Activated CD8-positive, alpha-beta memory T cell treated with anti-CD3 and anti-CD28 coated beads for 1 hour (primary cell): ENCODE data around the gene GRM5.
"Not testable (repeated sequence)": the region's sequence is repeated elsewhere in the genome, so short reads cannot be mapped to it uniquely, and the experiment has no call there.

Source experiments
- DNase-seq, 2 donors: peaks; one replicate each; pipeline ENCODE4 v3.0.0-alpha.2; 2020; ENCODE audit warnings: low read depth in 1 of 2; ENCODE audit errors: extremely low read depth in 1 of 2

GRM5 gene

DNA sequence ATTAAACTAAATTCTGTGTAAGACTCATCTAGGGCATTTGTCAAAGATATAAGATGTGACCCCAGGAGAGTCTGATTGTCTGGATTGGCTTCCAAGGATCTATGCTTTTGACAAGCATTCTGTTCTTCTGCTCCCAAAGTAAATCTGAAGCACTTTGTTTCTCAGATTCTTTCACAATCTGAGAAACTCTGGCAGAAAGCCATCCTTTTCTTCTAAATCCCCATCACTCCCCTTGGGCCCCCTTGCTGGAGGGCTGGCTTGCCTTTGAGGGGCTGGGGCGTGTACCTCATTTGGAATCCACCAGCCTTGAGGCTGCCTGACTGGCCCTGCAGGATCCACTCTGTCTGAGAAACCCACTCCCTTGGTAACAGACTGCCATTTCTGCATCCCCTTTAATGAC, 554.8 kb downstream of the GRM5 start:
- DNase-seq, result no peak

- DNase-seq, result no peak
Observed at GRCh38 chr11:88508759-88509581, 556.8 kb downstream of the GRM5 start.

DNA sequence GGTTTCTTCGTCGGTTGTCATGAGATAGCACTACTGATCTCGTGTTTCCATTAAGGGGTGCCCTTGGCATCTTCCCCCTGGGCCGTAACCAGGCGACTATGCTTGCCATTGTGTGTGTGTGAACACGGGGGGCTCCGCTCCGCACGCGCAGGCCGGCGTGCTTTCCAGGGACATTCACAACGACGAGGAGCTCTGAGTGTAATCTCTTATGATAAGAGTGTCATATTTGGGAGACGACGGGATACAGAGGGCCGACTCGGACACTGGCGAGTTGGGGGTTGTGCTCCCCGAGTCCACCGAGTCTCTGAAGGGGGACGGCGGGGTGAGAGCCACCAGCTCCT, 557.4 kb downstream of the GRM5 start:
- DNase-seq, result no peak

GRCh38 chr11:88507771-88508417, 557.9 kb downstream of the GRM5 start:
- no peak for DNase-seq

GRCh38 chr11:88501541-88501940, 564.2 kb downstream of the GRM5 start:
- DNase-seq, result no peak

- no peak for DNase-seq
Observed at GRCh38 chr11:88495836-88496235, 569.9 kb downstream of the GRM5 start.

GRCh38 chr11:88494848-88495247, 570.9 kb downstream of the GRM5 start:
- DNase-seq, result no peak

GRCh38 chr11:88491674-88492073, 574.1 kb downstream of the GRM5 start:
- DNase-seq, result no peak

DNA sequence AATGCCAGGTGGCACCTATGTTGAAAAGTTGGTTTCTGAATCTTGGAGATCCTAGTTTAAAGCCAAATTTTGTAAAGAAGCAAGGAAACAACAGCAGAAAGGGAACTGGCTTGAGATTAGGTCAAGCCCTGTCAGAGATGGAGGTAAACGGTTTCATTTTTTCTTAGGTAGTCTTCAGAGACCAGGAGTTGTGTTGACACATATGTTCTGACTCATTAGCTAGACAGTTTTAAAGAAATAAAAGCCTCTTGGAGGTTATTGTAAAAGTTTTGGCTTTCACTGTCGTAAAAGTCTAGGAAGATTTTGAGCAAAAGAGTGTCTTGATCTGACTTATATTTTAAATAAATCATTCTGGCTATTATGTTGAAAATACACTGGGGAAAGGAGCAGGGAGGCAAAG, 576.8 kb downstream of the GRM5 start:
- no peak for DNase-seq

- DNase-seq, result no peak
Observed at GRCh38 chr11:88487646-88488045, 578.1 kb downstream of the GRM5 start.

DNA sequence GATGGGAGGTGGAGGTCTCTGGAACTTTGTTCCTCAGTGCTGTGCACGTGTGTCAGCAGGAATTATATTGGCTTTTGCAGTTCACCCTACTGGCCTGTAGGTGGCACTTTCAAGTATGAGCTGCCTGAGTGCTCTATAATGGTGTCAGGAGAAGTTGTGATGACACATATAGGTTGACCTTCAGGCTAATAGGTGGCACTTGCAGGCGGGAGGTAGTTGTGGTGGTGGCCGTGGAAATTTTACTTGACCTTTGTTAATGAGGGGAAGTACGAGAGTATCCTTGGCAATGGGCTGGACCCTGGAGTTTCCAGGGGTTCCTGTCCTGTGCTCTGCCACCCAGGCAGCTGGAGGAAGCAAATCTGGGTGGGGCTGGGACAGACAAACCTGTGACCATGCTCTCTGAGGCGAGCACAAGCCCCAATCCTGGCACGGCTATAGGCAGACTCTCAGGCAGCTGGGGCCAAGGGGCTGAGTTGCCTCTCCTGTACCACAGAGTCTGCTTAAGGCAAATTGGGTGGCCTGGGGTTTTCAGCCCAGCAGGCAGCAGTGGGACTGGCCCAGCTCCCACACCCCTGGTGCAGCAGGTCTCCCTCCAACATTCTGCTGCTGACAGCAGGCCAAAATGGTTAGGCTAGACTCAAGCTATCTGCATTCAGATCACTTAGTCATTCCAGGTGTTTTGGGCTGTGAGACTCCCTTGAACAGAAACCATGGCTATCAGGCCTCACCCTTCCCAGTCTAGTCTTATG, 580.7 kb downstream of the GRM5 start:
- no peak for DNase-seq

GRCh38 chr11:88482871-88483301, 582.9 kb downstream of the GRM5 start:
- DNase-seq, result no peak

GRCh38 chr11:88480223-88480622, 585.6 kb downstream of the GRM5 start:
- DNase-seq, result no peak

DNA sequence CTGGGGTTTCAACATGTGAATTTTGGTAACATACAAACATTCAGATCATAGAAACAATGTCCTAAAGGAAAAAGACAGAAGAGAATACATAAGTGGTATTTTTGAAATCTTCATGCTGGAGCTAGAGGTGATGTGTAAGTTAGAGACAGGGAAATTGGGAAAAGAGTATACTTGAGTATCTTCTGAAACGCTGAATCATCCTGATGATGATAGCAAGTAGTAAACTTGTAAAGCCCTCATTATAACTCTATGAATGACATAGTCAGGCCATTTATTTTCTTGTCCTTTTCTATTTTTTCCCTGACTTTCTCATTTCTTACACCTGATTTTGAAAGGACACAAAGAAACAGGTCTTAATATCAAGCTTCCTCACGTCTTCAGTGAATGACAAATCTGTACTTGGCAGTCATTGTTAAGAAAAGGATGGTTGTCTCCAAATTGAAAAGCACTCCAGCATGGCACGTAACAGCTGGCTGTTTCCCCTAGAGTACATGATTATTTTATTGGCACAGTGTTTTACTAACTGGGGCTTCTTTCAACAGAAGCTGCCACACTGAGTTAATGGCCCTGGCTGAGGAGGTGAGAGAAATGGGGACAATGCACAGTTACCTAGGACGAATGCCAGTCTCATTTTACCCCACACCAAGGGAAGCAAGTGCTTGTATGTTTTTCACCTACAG, 587.5 kb downstream of the GRM5 start:
- DNase-seq, result no peak

DNA sequence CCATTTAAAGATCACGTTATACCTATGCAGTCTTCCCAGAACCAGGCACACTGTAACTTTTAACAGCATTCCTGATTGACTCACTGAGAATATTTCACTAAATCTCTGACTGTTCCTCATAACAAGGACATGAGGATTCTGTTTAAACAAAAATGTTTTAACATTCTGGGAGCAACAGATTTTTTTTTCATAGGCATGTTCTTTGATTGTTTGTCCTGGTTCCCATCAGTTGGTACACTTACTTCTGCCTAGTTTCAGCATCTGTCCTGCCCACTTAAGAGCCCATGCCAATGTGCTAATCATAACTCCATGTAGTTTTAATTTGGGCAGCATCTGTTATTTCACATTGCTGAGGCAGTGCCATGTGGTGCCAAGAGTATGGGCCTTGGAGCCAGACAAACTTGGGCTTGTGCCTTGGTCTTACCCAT, 589.8 kb downstream of the GRM5 start:
- no peak for DNase-seq

GRCh38 chr11:88474655-88475054, 591.1 kb downstream of the GRM5 start:
- DNase-seq, result no peak

DNA sequence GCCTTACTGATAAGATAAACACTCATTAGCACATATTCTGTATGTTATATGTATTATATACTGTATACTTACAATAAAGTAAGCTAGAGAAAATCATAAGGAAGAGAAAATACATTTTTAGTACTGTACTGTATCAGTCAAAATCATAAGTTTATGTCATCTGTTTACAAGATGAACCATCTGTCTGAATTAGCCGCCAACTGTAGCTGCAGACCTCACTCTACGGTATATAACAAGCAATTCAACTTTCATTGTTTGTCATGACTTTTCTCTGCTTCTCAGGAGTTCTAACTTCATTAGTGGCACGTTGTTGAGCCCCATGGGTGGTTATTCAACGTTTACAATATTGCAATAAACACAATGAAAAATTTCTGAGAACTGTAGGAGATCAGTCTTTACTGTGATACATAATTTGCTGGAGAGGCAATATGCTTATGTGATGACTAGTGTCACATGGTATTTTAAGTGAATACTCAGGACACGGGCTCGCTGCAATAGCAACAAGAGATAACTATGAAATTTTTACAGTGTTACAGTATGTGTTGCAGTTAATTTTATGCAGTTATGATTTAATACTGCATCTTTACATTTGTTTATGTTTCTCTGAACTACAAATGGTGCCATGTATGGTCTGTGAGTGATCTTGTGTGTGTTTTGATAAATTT, 596.1 kb downstream of the GRM5 start:
- no peak for DNase-seq

GRCh38 chr11:88464528-88464927, 601.3 kb downstream of the GRM5 start:
- no peak for DNase-seq

GRCh38 chr11:88463301-88463700, 602.5 kb downstream of the GRM5 start:
- DNase-seq, result not testable (repeated sequence)

GRCh38 chr11:88458047-88458446, 607.7 kb downstream of the GRM5 start:
- DNase-seq, result not testable (repeated sequence)

- no peak for DNase-seq
Observed at GRCh38 chr11:88455974-88456373, 609.8 kb downstream of the GRM5 start.
